Measurements from ENCODE around the gene DESI1. TPM values are rescaled to one million over a fixed set of nuclear protein-coding genes. Genes with fewer than 3 reads are reported as not detected.
A peak's percentile ranks its signal among the peaks of the same experiment; 100 is the strongest.

DESI1 gene
- polyA plus RNA-seq, 2 of the 4 experiments (the other 2 are of a cell fraction): 13.9 to 19.4 TPM

- H3K4me2 ChIP-seq: no peak overlapping the region; the same call in 2 of the 3 replicates
- no peaks in the 10 kb centered on the region for H3K9me3 ChIP-seq
- DNase-seq (ENCODE audit: low read depth in 1 of 2, low spot score in 1 of 2): no peak
- 59% methylated on average over 7 of the region's 8 CpGs for WGBS (ENCODE audit: missing lambda C conversion rate)
- peak overlapping the region; percentile 65 to 82; a peak in 5 of 6 replicates for H3K27ac ChIP-seq
- ChIA-PET CTCF (interaction anchor here (0.8 to 1.7 kb wide), 3 partner anchors 12 to 46 kb away, joined by 4 to 9 read pairs (median 6); partner anchors contain the start of gene POLR3H), POLR2A (no interaction called here)
- no peak overlapping the region for H3K4me3 ChIP-seq
- peaks cover 61% of the 10 kb centered on the region for H3K4me1 ChIP-seq
- ATAC-seq: no peak
- FAIRE-seq: no peak
- no peak for TF ChIP-seq CHD4 (IDR thresholded peaks at IDR 0.05; ENCODE audit: borderline replicate concordance)
- no peak for TF ChIP-seq KDM5A (IDR thresholded peaks at IDR 0.05)
- TF ChIP-seq ZNF302 (CRISPR knock-in tag; IDR thresholded peaks at IDR 0.05): no peak
- no peak for TF ChIP-seq ELK1 (IDR thresholded peaks at IDR 0.05; ENCODE audit: low read depth, low read length)
- no peak for TF ChIP-seq JUNB (IDR thresholded peaks at IDR 0.05)
- no peak for TF ChIP-seq USF2 (IDR thresholded peaks at IDR 0.05)
- peak; percentile 57 for TF ChIP-seq ZFP36 (IDR thresholded peaks at IDR 0.05; ENCODE audit: borderline replicate concordance, partially characterized antibody)
- TF ChIP-seq NR3C1 (IDR thresholded peaks at IDR 0.05): no peak
- TF ChIP-seq HOXB13 (CRISPR knock-in tag; IDR thresholded peaks at IDR 0.05; ENCODE audit: low read depth): no peak
- TF ChIP-seq FOSL2 (IDR thresholded peaks at IDR 0.05): no peak
- peak; percentile 38; the same call in 1 of the 2 replicates for TF ChIP-seq FOSL2 (CRISPR knock-in tag; IDR thresholded peaks at IDR 0.05)
- no peak for TF ChIP-seq HOXA7 (CRISPR knock-in tag; IDR thresholded peaks at IDR 0.05)
- no peak for TF ChIP-seq HES2 (IDR thresholded peaks at IDR 0.05)
These were observed 56.3 kb downstream of the DESI1 start for GRCh38 chr22:41564563-41564962.

GRCh38 chr22:41563051-41563711, 57.7 kb downstream of the DESI1 start:
- H3K9me3 ChIP-seq: no peaks in the 10 kb centered on the region
- H3K4me1 ChIP-seq: peaks cover 61% of the 10 kb centered on the region
- H3K27ac ChIP-seq: peak overlapping the region; percentile 63 to 82
- ChIA-PET POLR2A (interaction anchor here (1.8 kb wide), 1 partner anchor 27 kb away, joined by 7 read pairs; the partner anchor contains the start of gene PMM1), CTCF (interaction anchor here (0.6 to 1.8 kb wide), 7 partner anchors 10 to 835 kb away, joined by 3 to 8 read pairs (median 4); partner anchors contain the start of gene POLR3H)
- peak overlapping the region; percentile 64 for H3K4me2 ChIP-seq
- TF ChIP-seq JUNB (IDR thresholded peaks at IDR 0.05) (peak; percentile 38), KDM5A (IDR thresholded peaks at IDR 0.05) (no peak), FOSL2 (IDR thresholded peaks at IDR 0.05) (peak; percentile 46; the same call in 1 of the 2 replicates), FOSL2 (CRISPR knock-in tag; IDR thresholded peaks at IDR 0.05) (peak; percentile 85), REST (IDR thresholded peaks at IDR 0.05) (no peak), TFCP2L1 (CRISPR knock-in tag; IDR thresholded peaks at IDR 0.05) (no peak), MAFK (IDR thresholded peaks at IDR 0.05; ENCODE audit: partially characterized antibody) (peak; percentile 8), NFE2L2 (conservative IDR thresholded peaks at IDR 0.05; ENCODE audit: low read length) (no peak)
- DNase-seq (ENCODE audit: low read depth in 1 of 2, low spot score in 1 of 2) (peak; percentile 44 to 53), ATAC-seq (peak; percentile 36 to 42; a peak in 4 of 6 replicates), FAIRE-seq (no peak)
- no peak overlapping the region for H3K4me3 ChIP-seq
- 3% methylated on average over 9 of the region's 10 CpGs for WGBS (ENCODE audit: missing lambda C conversion rate)

Data from A549 (cell line).